Occipital lobe (tissue), 2 donors: Measurements from ENCODE around the gene P2RX1. TPM values are rescaled to one million over a fixed set of nuclear protein-coding genes. Genes with fewer than 3 reads are reported as not detected.
"Not testable (repeated sequence)": the region's sequence is repeated elsewhere in the genome, so short reads cannot be mapped to it uniquely, and the experiment has no call there.

Experiments used
- DNase-seq: peaks from one replicate; lab custom pipeline; 2025; lab: John Stamatoyannopoulos, UW
- total RNA-seq: library from RNA; depleted of rRNA; stranded (reverse); fragments of >200 nt; gene quantifications from one replicate; pipeline ENCODE4 v1.2.3, GENCODE V29; 2014

Gene P2RX1
- total RNA-seq, 1 donor from 2014 or later: not detected

- no peak for DNase-seq
Observed at GRCh38 chr17:3952186-3952585, 35.9 kb upstream of the P2RX1 start.

- DNase-seq: no peak
Observed at GRCh38 chr17:3951420-3951819, 35.2 kb upstream of the P2RX1 start.

DNA sequence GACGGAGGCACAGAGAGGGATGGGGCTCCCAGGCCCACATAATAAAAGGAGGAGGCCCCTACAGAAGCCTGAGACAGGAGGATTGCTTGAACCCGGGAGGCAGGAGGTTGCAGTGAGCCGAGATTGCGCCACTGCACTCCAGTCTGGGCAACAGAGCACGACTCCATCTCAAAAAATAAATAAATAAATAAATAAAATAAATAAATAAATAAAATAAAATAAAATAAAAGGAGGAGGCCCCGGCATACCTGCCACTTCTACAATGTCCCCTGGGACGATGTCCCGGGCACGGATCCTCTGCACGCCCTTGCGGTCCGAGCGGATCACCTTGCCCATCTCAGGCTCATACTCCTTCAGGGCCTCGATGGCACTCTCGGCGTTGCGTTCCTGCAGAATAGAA, 34.7 kb upstream of the P2RX1 start:
- DNase-seq: no peak

DNA sequence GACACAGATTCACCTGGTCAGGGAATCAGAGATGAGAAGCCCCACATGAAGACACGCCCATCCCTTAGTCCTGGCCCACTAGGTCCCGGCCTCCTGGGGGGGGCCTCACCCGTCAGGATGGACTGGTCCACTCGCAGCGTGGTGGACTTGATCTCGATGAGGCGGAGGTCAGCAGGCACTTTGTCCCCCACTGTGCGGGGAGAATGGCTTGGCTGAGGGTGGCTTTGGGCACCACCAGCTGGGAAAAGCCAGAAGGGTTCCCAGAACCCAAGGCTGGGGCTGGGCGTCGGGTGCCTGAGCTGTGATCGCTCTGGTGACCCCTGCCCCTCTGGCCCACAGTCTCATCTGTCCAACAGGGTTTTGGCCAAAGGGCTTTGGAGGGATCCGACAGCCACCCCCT, 34.3 kb upstream of the P2RX1 start:
- DNase-seq: no peak

- DNase-seq: no peak
Observed at GRCh38 chr17:3949418-3949817, 33.2 kb upstream of the P2RX1 start.

DNA sequence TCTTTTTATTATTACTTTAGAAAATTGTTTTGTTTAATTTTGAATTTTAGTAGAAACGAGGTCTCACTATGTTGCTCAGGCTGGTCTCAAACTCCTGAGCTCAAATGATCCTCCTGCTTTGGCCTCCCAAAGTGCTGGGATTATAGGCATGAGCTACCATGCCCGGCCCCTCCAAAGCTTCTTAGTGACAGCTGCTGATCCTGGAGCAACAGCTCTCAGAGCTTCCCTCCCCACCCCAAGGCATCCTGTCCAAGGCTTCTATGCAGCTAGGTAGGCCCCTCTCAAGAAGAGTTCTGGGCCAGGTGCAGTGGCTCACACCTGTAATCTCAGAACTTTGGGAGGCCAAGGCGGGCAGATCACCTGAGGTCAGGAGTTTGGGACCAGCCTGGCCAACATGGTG, 32.3 kb upstream of the P2RX1 start:
- not testable (repeated sequence) for DNase-seq

GRCh38 chr17:3947318-3947810, 31.1 kb upstream of the P2RX1 start:
- DNase-seq: no peak

DNA sequence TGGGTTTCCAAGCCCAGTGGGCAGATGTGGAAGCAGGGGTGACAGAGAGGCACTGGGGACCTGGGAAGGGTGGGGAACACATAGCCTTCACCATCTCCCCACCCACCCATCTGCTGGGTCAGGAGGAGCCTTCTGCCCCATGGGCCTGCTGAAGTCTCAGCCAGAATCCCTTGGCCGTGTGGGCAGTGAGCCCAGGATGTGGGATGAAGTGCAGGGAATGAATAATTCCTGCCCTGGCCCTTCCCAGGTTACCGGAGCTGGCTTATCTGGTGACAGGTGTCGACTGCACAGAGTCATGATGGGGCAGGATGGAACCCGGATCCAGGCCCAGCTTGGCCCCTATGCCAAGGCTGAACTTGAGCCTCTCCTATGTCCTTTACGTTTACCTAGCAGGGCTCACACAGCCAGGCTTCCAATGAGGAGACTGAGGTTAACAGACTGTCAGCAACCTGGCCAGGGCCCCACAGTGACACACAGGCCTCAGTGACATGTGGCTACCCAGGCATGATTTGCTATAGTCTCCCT, 30.5 kb upstream of the P2RX1 start:
- no peak for DNase-seq

DNA sequence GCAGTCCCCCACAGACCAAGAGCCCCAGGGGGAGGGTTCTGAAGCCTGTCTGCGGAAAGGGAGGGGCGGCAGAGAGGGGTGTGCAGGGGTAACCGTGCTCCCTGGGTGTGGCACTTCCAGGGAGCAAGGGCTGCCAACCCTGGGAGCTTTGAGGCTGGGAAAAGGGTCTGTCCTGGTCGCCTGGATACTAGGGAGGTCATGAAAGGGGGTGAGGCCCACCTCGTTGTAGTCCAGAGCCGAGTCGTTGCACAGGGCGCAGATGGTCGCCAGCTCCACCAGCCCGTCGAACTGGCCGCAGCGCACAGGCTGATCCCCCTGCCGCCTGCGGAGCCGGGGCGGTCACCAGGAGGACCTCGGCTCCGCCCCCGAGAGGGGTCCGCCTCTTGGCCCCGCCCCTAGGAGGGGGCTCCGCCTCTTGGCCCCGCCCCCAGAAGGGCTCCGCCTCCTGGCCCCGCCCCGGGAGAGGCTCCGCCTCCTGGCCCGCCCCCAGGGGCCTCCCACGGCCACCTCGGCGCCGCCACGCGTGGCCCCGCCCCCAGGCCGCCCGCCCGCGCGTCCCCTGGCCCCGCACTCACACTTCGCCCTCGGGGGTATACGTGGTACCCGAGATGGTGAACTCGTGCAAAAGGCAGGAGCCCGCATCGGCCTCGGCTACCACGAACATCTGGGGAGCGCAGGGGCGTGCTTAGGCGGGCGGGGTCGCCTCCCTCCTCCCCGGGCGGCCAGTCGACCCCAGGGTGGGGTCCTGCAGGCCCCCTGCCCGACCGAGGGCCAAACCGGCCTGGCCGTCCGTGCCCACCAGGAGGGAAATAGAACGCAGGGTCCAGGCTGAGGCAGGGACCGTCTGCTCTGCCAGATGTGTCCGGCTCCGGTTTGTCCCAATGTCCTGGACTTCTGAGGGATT, 28.5 kb upstream of the P2RX1 start:
- no peak for DNase-seq

GRCh38 chr17:3943240-3943891, 27.1 kb upstream of the P2RX1 start:
- no peak for DNase-seq

DNA sequence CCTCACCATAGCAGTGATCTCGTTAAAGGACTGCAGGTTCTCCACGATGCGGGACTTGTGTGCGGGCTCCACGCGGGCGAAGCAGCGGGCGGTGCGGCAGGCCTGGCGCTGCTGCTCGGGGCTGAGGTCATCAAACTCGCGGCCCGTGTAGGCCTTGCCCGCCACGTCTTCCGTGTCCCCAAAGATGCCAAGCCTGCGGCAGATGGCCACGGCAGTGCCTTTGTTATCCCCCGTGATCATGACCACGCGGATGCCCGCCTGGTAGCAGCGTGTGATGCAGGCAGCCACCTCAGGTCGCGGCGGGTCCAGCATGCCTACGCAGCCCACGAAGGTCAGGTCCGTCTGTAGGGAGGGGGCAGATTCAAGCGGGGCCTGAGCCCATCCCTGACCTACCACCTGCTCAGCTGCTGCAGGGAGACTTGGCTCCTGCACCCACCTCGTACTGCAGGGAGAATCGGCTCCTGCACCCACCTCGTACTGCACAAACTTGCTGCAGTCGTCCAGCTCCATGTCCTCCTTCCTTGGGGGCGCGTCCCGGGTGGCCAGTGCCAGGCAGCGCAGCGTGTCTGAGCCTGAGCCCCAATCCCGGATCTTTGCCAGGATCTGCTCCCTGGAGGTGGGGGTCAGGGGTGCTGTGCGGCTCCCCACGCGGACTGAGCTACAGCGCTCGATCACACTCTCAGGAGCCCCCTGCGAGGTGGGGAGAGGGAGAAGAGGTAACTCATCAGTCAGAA, 24.9 kb upstream of the P2RX1 start:
- no peak for DNase-seq

- no peak for DNase-seq
Observed at GRCh38 chr17:3937359-3937758, 21.1 kb upstream of the P2RX1 start.

GRCh38 chr17:3935825-3936355, 19.6 kb upstream of the P2RX1 start:
- DNase-seq: no peak

GRCh38 chr17:3935140-3935542, 18.9 kb upstream of the P2RX1 start:
- no peak for DNase-seq

DNA sequence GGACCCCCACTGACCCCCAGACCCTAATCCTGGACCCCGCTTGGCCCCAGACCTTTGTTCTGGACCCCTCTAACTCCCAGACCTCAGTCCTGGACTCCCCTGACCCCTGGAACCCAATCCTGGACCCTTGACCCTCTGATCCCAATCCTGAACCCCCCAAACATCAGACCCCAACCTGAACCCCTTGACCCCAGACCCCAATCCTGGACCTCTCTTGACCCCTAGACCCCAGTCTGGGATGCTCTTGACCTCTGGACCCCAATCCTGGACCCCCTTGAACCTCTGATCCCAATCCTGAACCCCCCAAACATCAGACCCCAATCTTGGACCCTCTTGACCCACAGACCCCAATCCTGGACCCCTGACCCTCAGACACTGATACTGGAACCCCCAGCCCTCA, 13.5 kb upstream of the P2RX1 start:
- DNase-seq: no peak

DNA sequence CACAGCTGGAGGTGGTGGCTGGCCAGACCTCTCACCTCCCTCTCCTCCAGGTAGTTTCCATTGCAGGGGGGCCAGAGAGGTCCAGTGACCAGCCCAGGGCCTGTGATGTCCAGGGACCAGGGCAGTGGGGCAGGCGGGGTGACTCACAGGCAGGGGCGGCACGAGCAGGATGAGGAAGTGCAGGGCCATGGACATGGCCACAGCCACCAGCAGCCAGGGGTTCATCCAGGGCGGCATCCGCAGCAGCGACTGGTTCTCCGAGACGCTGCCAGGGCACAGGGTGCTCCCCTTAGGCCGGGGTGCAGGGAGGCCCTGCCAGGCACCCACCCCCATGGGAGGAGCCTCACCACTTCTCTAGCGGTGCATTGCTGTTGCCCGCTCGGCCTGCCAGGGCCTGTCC, 12.9 kb upstream of the P2RX1 start:
- DNase-seq: no peak

- DNase-seq: no peak
Observed at GRCh38 chr17:3928406-3928805, 12.1 kb upstream of the P2RX1 start.

- DNase-seq: no peak
Observed at GRCh38 chr17:3927628-3928340, 11.5 kb upstream of the P2RX1 start.

DNA sequence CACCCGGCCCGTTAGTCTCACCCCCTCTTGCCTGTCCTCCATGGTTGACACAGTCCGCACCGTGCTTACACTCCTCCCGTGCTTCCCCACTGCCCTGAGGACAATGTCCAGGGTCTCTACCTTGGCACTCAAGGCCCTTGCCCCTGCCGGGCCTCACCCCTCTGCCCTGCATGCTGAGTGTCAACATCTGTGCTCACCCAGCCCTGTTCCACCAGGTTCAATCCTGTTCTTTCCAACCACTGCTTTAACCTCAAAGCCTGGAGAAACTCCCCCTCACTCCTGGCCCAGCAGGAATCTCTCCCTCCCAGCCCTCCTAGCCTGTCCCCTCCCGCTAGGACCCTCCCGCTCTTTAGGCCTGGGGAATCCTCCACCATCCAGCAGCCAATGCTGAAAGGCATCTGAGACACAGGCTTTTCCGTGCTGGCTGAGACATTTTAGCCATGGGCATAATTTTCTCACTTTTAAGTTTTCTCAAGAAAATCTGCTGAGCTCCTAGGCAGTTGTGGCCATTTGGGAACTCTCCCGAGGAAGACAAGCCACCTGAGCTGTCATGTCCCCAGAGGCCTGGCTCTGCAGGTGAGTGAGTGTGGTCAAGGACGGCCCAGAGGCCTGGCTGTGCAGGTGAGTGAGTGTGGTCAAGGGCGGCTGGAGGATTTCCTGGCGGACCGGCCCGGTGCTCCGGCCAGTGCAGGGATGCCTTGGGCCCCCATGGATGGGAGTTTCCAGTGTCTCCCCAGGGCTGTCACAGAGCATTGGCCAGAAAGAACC, 10.8 kb upstream of the P2RX1 start:
- no peak for DNase-seq
